Psoas muscle (tissue), 8 donors: ENCODE measurements around the gene DTNB. TPM values are rescaled to one million over a fixed set of nuclear protein-coding genes. Genes with fewer than 3 reads are reported as not detected.
A peak's percentile ranks its signal among the peaks of the same experiment; 100 is the strongest.

Experiments used
- ATAC-seq, 4 donors: fragments of 200-7000 bp; cut with Tn5 transposase; one replicate each; pipeline ENCODE4 v1.9.1; 2020; ENCODE audit warnings: moderate library complexity in 3 of 4, mild to moderate bottlenecking in 2 of 4
- DNase-seq, 2 donors: peaks; one replicate each; pipeline ENCODE4 v3.0.0-alpha.2; 2020
- H3K27ac ChIP-seq: fragments of 200-600 bp; one replicate; pipeline ENCODE4 v1.8.0; 2022
- H3K27me3 ChIP-seq, 3 donors: fragments of 200-600 bp in 1 of 3; one replicate each; pipeline versions ENCODE4 v1.6.1 to v1.8.0; 2013 to 2022; ENCODE audit warnings: low read length in 2 of 3, mild to moderate bottlenecking in 2 of 3, moderate library complexity in 1 of 3; ENCODE audit not compliant: insufficient read depth in 3 of 3
- H3K36me3 ChIP-seq, 2 donors: fragments of 200-600 bp in 1 of 2; one replicate each; pipeline versions ENCODE4 v1.6.1 to v1.8.0; 2013 to 2022; ENCODE audit warnings: low read depth in 1 of 2, mild to moderate bottlenecking in 1 of 2, moderate library complexity in 1 of 2; ENCODE audit not compliant: insufficient read depth in 1 of 2
- H3K4me1 ChIP-seq: fragments of 200-600 bp; one replicate; pipeline ENCODE4 v1.8.0; 2022
- H3K4me3 ChIP-seq: fragments of 200-600 bp; one replicate; pipeline ENCODE4 v1.8.0; 2022; ENCODE audit warnings: mild to moderate bottlenecking
- H3K9me3 ChIP-seq: fragments of 200-600 bp; one replicate; pipeline ENCODE4 v1.8.0; 2022
- WGBS, 3 donors: extraction: QIAGEN DNeasy Blood & Tissue Kit; methylation state at CpG; one replicate each; pipeline versions ENCODE4 v1.1.6 to v1.1.7; 2013; 5-methylcytosine and 5-hydroxymethylcytosine counted together
- intact Hi-C, 2 donors: fragments of 100-400 bp; cut with DNase I; formaldehyde crosslinking; loops; one replicate each; pipeline versions ENCODE4 v1.11.0 to v1.14.2; 2022
- long read RNA-seq, 2 donors: library from polyadenylated mRNA; unstranded; transcript quantifications; one replicate each; pipeline ENCODE4 v2.0.0, GENCODE V29; 2021
- polyA plus RNA-seq, 3 donors: library from polyadenylated mRNA; stranded (reverse); fragments of 200-250 nt; gene quantifications; one replicate each; pipeline ENCODE4 v1.2.3, GENCODE V29; 2013
- total RNA-seq, 4 donors: library from RNA; stranded (reverse); fragmentation: NEBNext Ultra II Directional in 2 of 4; extraction: Animal tissue kit (Norgen Biotek cat#: 25700) in 2 of 4; gene quantifications; one replicate each; pipeline versions ENCODE4 v1.2.1 to v1.2.4, GENCODE V29; 2021 to 2023
- TF ChIP-seq, protein P1 (sequence below): fragments of 200-600 bp; IDR thresholded peaks from one replicate; pipeline ENCODE4 v1.8.0; 2022; ENCODE audit warnings: antibody characterized with exemption
- donor health status: healthy with polysubstance abuse.
- donor health status: DM: no; HTN: no; CAD: no; lungs with moderate emphysema.
- donor health status: Bipolar disorder and iron deficiency.
- donor health status: healthy.
- donor health status: DM: yes; HTN: yes; CAD: no.
- donor health status: DM: no; HTN: no; CAD: no.
- donor health status: DM: no; HTN: no; CAD: no.
- donor health status: DM: yes; HTN: yes; CAD: no.

The DTNB gene
- total RNA-seq (1 to 10 TPM; 4.2 to 6.3 (median 4.8) TPM), polyA plus RNA-seq (1 to 10 TPM; 2.3 to 3.5 (median 2.4) TPM)
- long read RNA-seq, donor 1, partial matches to known transcripts: 1 of 6 reads
- long read RNA-seq, donor 1, other reads (novel, unspliced or antisense): 4 of 6 reads
- long read RNA-seq, donor 2, partial matches to known transcripts: 0 of 8 reads
- long read RNA-seq, donor 2, other reads (novel, unspliced or antisense): 8 of 8 reads

DNA sequence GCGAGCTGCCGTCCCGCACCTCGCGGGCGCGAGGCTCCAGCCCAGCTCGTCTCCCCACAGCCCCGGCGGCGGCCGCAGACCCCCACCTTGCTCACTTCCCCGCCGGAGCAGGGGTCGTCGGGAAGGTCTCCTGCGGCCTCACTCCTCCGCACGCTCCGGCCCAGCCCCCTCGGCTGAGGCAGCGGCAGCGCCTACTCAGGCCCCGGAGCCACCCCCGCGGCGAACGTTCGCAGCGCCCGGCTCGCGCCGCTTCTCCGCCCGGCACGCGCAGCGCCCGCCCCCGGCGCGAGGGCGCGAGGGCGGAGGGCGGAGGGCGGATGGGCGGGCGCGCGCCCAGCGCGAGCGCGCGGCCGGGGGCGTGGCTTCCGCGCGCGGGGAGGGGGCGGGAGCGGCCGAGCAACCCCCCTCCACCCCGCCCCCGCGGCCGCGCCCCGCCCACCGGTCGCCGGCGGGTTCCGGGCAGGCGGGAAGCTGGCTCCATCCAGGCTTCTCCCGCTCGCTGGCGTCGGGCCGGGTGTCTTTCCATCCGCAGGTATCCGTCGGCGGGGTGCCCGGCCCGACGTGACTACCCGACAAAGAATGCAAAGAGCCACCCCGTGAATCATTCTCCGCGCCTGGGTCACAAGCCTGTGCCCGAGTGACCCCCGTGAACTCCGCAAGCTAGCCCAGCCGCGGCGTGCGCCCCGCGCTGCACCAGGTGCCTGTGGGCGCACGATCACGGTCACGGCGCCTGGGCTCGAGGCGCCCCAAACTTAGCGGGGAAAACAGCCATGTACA is at the start of gene DTNB:
Gene DTNB (minus strand): TSS at position 278 of the 777 bp plus-strand sequence. CDS start 20,917 bp downstream, outside the sequence.
- peak; percentile 84 to 89 for DNase-seq
- TF ChIP-seq, protein P1, sequence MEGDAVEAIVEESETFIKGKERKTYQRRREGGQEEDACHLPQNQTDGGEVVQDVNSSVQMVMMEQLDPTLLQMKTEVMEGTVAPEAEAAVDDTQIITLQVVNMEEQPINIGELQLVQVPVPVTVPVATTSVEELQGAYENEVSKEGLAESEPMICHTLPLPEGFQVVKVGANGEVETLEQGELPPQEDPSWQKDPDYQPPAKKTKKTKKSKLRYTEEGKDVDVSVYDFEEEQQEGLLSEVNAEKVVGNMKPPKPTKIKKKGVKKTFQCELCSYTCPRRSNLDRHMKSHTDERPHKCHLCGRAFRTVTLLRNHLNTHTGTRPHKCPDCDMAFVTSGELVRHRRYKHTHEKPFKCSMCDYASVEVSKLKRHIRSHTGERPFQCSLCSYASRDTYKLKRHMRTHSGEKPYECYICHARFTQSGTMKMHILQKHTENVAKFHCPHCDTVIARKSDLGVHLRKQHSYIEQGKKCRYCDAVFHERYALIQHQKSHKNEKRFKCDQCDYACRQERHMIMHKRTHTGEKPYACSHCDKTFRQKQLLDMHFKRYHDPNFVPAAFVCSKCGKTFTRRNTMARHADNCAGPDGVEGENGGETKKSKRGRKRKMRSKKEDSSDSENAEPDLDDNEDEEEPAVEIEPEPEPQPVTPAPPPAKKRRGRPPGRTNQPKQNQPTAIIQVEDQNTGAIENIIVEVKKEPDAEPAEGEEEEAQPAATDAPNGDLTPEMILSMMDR: no peak
- WGBS, 3 donors: 0 to 1% (median 0%) methylated on average over 51 to 111 of the region's 111 CpGs
- H3K36me3 ChIP-seq: no peaks in the 10 kb centered on the region
- intact Hi-C loops: no loop called here
- no peaks in the 10 kb centered on the region for H3K27me3 ChIP-seq
- H3K9me3 ChIP-seq: no peaks in the 10 kb centered on the region
- peak within 1 kb of the TSS; percentile 86 for H3K4me3 ChIP-seq
- peak within 1 kb of the TSS; percentile 78 for H3K27ac ChIP-seq
- H3K4me1 ChIP-seq: peaks cover 11% of the 10 kb centered on the region
- ATAC-seq: peak; percentile 77 to 88 (median 86)

DNA sequence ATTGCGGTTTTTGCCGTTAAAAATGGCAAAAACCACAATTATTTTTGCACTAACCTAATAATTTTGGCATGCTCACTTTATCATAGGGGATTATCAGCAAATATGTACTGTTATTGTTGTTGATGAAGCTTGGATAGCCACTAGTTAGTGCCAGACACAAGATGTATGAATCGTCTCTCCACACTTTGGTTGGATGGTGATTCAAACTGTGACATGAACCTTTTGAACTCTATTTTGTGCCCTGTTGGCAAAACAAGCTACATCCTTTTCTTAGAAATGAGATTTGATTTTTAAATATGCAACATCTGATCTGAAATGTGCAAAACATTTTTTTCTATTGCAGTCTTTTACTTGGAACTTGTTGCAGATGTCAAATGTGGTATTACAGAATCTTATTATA is 48.8 kb upstream of the DTNB start:
- peaks cover 0 to 3% (median 0%) of the 10 kb centered on the region in 3 donors for H3K27me3 ChIP-seq
- no peak for ATAC-seq
- intact Hi-C loops: no loop called here
- no peaks in the 10 kb centered on the region for H3K4me1 ChIP-seq
- H3K4me3 ChIP-seq: no peak overlapping the region
- TF ChIP-seq, protein P1: no peak
- H3K27ac ChIP-seq: no peak overlapping the region
- 72 to 82% (median 81%) methylated on average over 3 of the region's 3 CpGs for WGBS, 3 donors
- no peak for DNase-seq
- H3K36me3 ChIP-seq: no peaks in the 10 kb centered on the region
- H3K9me3 ChIP-seq: no peaks in the 10 kb centered on the region

DNA sequence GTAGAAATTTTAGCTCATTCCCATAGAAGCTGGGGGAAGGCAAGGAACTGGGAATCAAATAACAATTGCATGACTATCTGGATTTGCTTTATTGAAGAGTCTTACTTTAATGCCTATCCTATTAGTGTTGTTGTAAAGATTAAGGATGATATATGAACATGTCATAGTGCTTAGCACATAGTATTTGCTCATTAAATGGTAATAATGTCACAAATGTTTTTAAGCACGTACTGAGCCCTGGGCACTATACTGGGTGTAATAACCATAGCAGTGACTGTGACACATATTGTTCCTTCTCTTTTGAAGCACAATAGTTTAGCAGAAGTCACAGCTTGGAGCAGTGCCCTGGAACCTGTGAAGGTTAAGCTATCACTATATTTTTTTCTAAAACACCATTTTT is 47.2 kb upstream of the DTNB start:
- Histone ChIP-seq H3K4me1 (no peaks in the 10 kb centered on the region), H3K4me3 (no peak overlapping the region), H3K27me3 (peaks cover 0 to 3% (median 0%) of the 10 kb centered on the region in 3 donors), H3K9me3 (no peaks in the 10 kb centered on the region), H3K27ac (no peak overlapping the region), H3K36me3 (no peaks in the 10 kb centered on the region)
- intact Hi-C loops: no loop called here
- WGBS, 3 donors: 46 to 53% (median 50%) methylated on average over 1 of the region's 1 CpG
- TF ChIP-seq, protein P1: no peak
- DNase-seq: no peak
- no peak for ATAC-seq

DNA sequence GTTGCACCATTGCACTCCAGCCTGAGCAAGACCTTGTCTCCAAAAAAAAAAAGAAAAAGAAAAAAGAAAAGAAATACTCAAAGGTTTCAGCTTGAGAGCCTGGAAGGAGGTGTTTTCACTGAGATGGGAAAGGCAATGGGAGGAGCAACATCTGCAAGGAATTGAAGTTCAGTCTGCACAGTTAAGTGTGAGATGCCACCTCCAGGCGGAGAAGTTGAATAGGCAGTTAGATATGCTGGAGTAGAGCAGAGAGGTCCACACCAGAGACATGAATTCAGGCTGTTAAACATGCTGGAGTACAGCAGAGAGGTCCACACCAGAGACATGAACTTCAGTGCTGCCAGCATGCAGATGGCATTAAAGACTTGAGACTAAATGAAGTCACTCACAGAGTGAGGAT is 41.4 kb upstream of the DTNB start:
- H3K27me3 ChIP-seq: peaks cover 0 to 4% (median 0%) of the 10 kb centered on the region in 3 donors
- H3K9me3 ChIP-seq: no peaks in the 10 kb centered on the region
- intact Hi-C loops: no loop called here
- H3K36me3 ChIP-seq: no peaks in the 10 kb centered on the region
- ATAC-seq (no peak), DNase-seq (no peak)
- H3K27ac ChIP-seq: no peak overlapping the region
- no peaks in the 10 kb centered on the region for H3K4me1 ChIP-seq
- 78 to 94% (median 86%) methylated on average over 1 of the region's 1 CpG for WGBS, 3 donors
- H3K4me3 ChIP-seq: no peak overlapping the region
- TF ChIP-seq, protein P1: no peak
